ENCODE measurements around the gene METTL9.
"Not testable (repeated sequence)": the region's sequence is repeated elsewhere in the genome, so short reads cannot be mapped to it uniquely, and the experiment has no call there.

The METTL9 gene

DNA sequence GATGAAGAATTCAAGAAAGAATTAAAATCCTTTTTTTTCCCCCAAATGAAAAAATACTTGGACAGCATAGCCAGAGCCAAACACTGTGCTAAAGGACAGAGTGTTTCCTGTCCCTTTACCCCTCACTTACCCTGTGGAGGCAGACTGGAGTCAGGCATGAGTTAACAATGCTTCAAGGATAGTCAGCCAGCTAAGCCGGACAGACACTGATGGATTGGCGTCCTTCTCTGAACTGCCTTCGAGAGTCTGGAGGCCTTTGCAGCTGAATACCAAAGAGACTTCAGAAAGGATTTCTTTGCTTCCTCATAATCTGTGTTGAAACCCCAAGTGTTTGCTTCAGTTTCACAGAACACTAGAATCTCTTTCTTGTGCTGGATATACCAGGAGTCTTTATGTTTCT, 4.6 kb downstream of the METTL9 start:
- TF ChIP-seq POLR2A (IDR thresholded peaks at IDR 0.05; ENCODE audit: low read depth, low read length) (no peak), POLR2AphosphoS5 (IDR thresholded peaks at IDR 0.05; ENCODE audit: low read depth, low read length) (no peak), TAF1 (IDR thresholded peaks at IDR 0.05; ENCODE audit: borderline replicate concordance, low read depth, low read length) (no peak)
- DNase-seq (ENCODE audit: insufficient read length) = no peak
- FAIRE-seq = no peak

DNA sequence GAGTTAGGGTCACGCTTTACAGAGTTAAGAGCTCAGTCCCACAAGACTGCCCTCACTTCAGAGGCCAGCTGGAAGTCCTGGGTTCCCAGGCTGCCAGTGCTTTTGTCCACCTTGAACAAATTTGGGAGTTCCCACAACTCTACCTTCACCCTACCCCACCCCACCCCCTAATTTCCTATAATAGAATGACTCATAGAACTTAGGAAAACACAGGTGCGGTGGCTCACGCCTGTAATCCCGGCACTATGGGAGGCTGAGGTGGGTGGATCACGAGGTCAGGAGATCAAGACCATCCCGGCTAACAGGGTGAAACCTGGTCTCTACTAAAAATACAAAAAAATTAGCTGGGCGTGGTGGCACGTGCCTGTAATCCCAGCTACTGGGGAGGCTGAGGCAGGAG, 6.5 kb downstream of the METTL9 start:
- DNase-seq (ENCODE audit: insufficient read length); FAIRE-seq: not testable (repeated sequence)

DNA sequence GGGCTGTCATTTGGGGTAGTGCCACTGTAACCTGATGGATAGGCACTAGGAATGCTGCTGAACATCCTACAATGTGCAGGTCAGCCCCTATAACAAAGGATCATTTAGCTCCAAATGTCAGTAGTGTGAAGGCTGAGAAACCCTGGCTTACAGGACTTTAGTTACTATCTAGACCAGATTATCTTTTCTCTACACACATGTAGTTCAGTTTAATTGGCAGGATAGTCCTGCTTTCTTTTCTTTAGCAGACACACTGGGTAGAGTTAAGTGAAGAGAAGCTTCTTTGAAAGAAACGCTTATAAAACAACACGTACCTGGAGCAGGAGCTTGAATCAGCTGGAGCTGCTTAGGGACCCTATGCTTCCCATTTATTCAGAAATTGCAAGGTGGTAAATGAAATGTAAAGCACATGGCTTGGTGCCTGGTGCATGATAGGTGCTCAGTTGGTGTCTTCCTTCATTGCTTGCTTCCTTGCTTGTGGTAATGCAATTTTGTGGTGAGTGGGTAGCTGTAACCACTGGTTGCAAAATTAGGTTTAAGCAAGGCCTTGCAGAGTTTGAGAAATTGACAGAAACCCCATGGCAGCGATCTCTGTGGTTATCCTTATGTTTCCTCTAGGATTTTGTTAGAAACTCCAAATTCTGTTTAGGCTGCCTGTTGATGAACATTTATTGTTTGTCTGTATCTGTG, 9.4 kb downstream of the METTL9 start:
- no peak for FAIRE-seq
- TF ChIP-seq POLR2A (IDR thresholded peaks at IDR 0.05; ENCODE audit: low read depth, low read length) = no peak
- no peak for TF ChIP-seq POLR2AphosphoS5 (IDR thresholded peaks at IDR 0.05; ENCODE audit: low read depth, low read length)
- no peak for TF ChIP-seq TAF1 (IDR thresholded peaks at IDR 0.05; ENCODE audit: borderline replicate concordance, low read depth, low read length)

DNA sequence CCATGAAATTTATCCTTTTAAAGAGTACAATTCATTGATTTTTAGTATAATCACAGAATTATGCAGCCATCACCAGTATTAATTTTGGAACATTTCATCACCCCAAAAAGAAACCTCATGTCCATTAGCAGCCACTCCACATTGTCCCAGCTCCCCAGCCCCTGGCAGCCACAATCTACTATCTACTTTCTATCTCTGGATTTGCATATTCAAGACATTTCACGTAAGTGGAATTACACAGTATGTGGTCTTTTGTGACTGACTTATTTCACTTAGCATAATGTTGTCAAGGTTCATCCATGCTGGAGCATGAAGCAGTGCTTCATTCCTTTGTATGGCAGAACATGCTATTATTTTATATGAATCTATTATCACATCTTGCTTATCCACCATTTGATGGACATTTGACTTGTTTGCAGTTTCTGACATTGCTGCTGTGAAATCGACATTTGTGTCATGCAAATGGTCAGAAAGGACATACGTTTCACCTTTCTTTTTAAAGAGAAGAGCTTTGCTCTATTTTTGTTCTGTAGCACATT, 10.7 kb downstream of the METTL9 start:
- no peak for DNase-seq (ENCODE audit: insufficient read length)
- TF ChIP-seq POLR2AphosphoS5 (IDR thresholded peaks at IDR 0.05; ENCODE audit: low read depth, low read length) (no peak), POLR2A (IDR thresholded peaks at IDR 0.05; ENCODE audit: low read depth, low read length) (no peak), TAF1 (IDR thresholded peaks at IDR 0.05; ENCODE audit: borderline replicate concordance, low read depth, low read length) (no peak)
- no peak for FAIRE-seq

More for the DNA sequence above, 9.4 kb downstream of the METTL9 start:
- no peak for DNase-seq (ENCODE audit: insufficient read length)

DNA sequence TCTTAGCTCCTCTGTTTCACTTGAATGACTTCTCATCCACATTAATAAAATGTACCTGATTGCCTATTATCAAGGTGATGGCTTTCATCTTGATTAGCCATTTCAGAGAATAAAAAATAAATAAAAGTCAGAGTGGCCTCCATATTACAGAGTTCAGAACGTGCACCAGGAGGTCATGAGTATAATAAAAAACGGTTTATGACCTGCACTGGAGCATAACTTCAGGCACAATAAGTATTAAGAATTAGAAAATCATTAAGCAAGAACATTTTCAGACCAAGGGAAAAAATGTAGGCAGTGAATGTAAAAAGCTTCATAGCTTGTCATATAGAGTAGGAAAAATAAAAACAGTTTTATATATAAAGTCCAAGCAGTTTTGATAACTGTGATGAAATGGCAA, 11.4 kb downstream of the METTL9 start:
- TF ChIP-seq POLR2A (IDR thresholded peaks at IDR 0.05; ENCODE audit: low read depth, low read length) (no peak), POLR2AphosphoS5 (IDR thresholded peaks at IDR 0.05; ENCODE audit: low read depth, low read length) (no peak), TAF1 (IDR thresholded peaks at IDR 0.05; ENCODE audit: borderline replicate concordance, low read depth, low read length) (no peak)
- DNase-seq (ENCODE audit: insufficient read length) = no peak
- no peak for FAIRE-seq

DNA sequence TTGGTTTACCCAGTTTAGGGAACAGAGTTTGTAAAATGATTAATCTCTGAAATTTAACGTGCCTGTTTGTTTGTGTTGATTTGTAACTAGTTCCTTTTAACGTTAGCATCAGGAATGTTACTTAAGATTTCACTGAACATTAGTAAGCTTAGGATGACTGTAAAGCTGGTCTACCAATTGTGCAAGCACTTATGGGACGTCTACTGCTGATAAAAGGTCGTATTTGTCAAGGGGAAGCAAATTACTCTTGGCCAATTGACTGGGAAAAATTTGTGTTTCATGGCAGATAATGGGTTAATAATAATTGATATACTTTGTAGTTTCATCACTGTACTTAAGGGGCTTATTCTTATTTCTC, 11.8 kb downstream of the METTL9 start:
- FAIRE-seq (no peak), DNase-seq (ENCODE audit: insufficient read length) (no peak)
- TF ChIP-seq POLR2AphosphoS5 (IDR thresholded peaks at IDR 0.05; ENCODE audit: low read depth, low read length) (no peak), TAF1 (IDR thresholded peaks at IDR 0.05; ENCODE audit: borderline replicate concordance, low read depth, low read length) (no peak), POLR2A (IDR thresholded peaks at IDR 0.05; ENCODE audit: low read depth, low read length) (no peak)

DNA sequence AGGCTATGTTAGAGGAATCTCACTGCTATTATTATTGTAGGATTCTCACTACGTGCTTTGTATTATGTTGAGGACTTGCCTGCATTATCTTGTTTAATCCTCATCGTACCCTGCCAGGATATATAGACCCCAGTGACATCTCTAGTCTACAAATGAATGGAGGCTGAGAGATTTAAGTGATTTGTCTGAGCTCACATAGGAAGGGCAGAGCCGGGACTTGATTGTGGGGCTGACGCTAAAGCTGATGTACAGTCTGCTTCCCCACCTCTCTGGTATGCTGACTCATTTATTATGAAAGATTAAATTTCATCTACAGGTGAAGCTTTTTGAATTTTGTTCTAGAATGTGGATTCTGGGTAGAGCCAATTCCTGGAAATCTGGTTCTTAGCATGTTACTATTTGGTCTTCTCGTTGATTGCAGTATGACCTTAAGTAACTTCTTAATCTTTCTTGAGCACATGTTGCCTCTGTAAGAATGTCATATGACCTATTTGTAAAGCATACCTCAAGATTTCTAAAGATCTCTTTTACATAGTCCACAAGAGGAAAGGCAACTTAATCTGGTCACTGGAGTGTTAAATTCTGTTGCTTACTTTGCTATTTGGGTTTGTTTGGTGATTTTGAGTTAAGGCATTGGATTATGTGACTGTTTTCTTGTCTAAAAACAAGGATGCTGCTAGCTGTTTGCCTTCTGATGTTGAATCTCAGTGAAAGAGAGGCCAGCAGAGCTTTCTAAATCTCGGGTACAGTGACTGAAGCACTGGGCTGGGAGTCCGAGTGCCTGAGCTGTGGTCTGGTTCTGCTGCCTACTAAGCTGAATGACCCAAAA, 12.4 kb downstream of the METTL9 start:
- TF ChIP-seq TAF1 (IDR thresholded peaks at IDR 0.05; ENCODE audit: borderline replicate concordance, low read depth, low read length) (no peak), POLR2AphosphoS5 (IDR thresholded peaks at IDR 0.05; ENCODE audit: low read depth, low read length) (no peak), POLR2A (IDR thresholded peaks at IDR 0.05; ENCODE audit: low read depth, low read length) (no peak)
- no peak for FAIRE-seq
- DNase-seq (ENCODE audit: insufficient read length) = no peak

DNA sequence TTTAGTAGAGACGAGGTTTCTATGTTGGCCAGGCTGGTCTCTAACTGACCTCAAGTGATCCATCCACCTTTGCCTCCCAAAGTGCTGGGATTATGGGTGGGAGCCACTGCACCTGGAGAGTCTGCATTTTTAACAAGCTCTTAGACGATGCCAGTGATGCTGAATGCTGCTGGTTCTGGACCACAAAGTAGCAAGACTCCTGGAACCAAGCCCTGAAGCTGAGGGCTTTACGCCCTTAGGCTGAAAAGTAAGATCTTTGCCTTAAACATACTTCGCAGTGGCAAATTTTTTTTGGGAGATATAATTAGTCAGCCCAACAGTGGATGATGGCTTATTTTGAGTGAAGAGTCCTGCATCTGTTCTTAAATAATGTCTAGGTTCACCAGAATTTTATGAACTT, 14.0 kb downstream of the METTL9 start:
- DNase-seq (ENCODE audit: insufficient read length) = no peak
- TF ChIP-seq POLR2A (IDR thresholded peaks at IDR 0.05; ENCODE audit: low read depth, low read length) = no peak
- no peak for TF ChIP-seq POLR2AphosphoS5 (IDR thresholded peaks at IDR 0.05; ENCODE audit: low read depth, low read length)
- no peak for TF ChIP-seq TAF1 (IDR thresholded peaks at IDR 0.05; ENCODE audit: borderline replicate concordance, low read depth, low read length)
- no peak for FAIRE-seq

DNA sequence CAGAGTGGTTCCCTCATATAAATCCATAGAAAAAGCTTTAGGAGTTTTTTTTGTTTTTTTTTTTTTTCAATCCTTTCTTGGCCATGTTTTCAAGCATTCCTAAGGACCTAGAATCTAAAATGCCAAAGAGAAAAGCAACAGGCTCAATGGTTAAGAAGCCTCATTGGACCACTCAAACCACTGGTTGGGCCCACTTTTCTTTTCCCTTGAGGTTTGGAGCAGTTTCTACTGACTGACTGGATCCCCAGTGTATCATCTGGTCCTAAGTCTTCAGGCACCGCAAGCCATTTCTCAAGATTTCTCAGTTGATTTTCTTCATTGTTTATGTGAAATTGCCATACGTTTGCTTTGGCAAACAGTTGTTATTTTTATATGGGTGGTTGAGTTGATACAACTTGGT, 14.4 kb downstream of the METTL9 start:
- TF ChIP-seq POLR2AphosphoS5 (IDR thresholded peaks at IDR 0.05; ENCODE audit: low read depth, low read length) = no peak
- no peak for TF ChIP-seq POLR2A (IDR thresholded peaks at IDR 0.05; ENCODE audit: low read depth, low read length)
- no peak for TF ChIP-seq TAF1 (IDR thresholded peaks at IDR 0.05; ENCODE audit: borderline replicate concordance, low read depth, low read length)

DNA sequence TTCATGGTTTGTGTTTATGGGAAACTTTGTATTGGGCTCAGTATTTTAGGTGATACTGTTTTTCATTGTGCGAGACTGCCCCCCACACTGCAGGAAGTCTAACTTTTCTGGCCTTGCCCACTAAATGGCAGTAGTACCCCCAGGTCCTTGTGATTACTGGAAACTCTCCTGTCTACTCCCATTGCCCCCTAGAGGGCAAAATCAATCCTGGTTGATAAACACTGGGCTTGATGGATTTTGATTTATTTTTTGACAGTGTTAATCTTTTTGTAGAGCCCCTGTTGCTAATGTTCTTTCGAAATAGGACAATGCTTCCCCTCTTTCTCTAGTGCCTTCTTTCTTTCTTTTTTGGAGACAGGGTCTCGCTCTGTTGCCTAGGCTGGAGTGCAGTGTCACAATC, 15.5 kb downstream of the METTL9 start:
- no peak for DNase-seq (ENCODE audit: insufficient read length)
- FAIRE-seq = no peak
- TF ChIP-seq TAF1 (IDR thresholded peaks at IDR 0.05; ENCODE audit: borderline replicate concordance, low read depth, low read length) (no peak), POLR2AphosphoS5 (IDR thresholded peaks at IDR 0.05; ENCODE audit: low read depth, low read length) (no peak), POLR2A (IDR thresholded peaks at IDR 0.05; ENCODE audit: low read depth, low read length) (no peak)

More for the DNA sequence above, 14.4 kb downstream of the METTL9 start:
- DNase-seq (ENCODE audit: insufficient read length) = no peak
- no peak for FAIRE-seq

DNA sequence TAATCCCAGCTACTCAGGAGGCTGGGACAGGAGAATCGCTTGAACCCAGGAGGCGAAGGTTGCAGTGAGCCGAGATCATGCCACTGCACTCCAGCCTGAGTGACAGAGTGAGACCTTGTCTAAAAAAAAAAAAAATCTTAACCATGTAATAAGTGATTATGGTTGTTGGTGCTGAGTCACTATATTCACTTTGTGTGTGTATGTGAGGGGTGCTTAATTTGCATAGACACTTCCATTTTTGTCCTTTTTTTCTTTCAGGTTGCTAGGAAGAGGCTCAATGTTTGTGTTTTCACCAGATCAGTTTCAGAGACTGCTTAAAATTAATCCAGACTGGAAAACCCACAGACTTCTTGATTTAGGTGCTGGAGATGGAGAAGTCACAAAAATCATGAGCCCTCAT, 18.2 kb downstream of the METTL9 start:
- no peak for FAIRE-seq
- TF ChIP-seq TAF1 (IDR thresholded peaks at IDR 0.05; ENCODE audit: borderline replicate concordance, low read depth, low read length) = no peak
- TF ChIP-seq POLR2A (IDR thresholded peaks at IDR 0.05; ENCODE audit: low read depth, low read length) = no peak
- no peak for TF ChIP-seq POLR2AphosphoS5 (IDR thresholded peaks at IDR 0.05; ENCODE audit: low read depth, low read length)
- no peak for DNase-seq (ENCODE audit: insufficient read length)

DNA sequence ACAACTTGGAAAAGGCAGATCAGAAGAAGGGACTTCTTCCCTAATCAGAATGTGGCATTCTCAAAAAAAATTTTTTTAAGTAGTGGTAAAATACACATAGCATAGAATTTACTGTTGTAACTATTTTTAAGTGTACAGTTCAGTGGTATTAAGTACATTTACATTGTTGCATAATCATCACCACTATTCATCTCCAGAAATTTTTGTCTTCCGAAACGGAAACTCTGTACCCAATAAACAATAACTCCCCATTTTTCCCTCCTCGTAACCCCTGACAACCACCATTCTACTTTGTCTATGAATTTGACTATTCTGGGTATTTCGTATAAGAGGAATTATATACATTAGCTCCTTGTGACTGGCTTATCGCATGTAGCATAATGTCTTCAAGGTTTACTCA, 18.9 kb downstream of the METTL9 start:
- no peak for DNase-seq (ENCODE audit: insufficient read length)

More for the DNA sequence above, 18.9 kb downstream of the METTL9 start:
- no peak for FAIRE-seq
- TF ChIP-seq POLR2AphosphoS5 (IDR thresholded peaks at IDR 0.05; ENCODE audit: low read depth, low read length) = no peak
